Stimulated activated CD4-positive, alpha-beta T cell treated with anti-CD3 and anti-CD28 coated beads, Interleukin-1b, Interleukin-23, amount 100 ng/mL, for 4 hours (primary cell): ENCODE measurements around the gene COP1.
"Not testable (repeated sequence)": the region's sequence is repeated elsewhere in the genome, so short reads cannot be mapped to it uniquely, and the experiment has no call there.

Experiments used
- DNase-seq, 2 donors: peaks; one replicate each; pipeline ENCODE4 v3.0.0-alpha.2; 2020; ENCODE audit warnings: low read depth in 2 of 2

The COP1 gene

GRCh38 chr1:176122282-176122681, 84.8 kb downstream of the COP1 start:
- DNase-seq = no peak

GRCh38 chr1:176119549-176119948, 87.5 kb downstream of the COP1 start:
- DNase-seq = no peak

- no peak for DNase-seq
Measured at GRCh38 chr1:176118985-176119384, 88.1 kb downstream of the COP1 start.

- DNase-seq = no peak
Measured at GRCh38 chr1:176111835-176112234, 95.3 kb downstream of the COP1 start.

- no peak for DNase-seq
Measured at GRCh38 chr1:176110203-176110602, 96.9 kb downstream of the COP1 start.

GRCh38 chr1:176102768-176103350, 104.2 kb downstream of the COP1 start:
- no peak for DNase-seq

GRCh38 chr1:176101951-176102642, 105.0 kb downstream of the COP1 start:
- no peak for DNase-seq

- DNase-seq = no peak
Measured at GRCh38 chr1:176098560-176098959, 108.5 kb downstream of the COP1 start.

GRCh38 chr1:176096015-176096414, 111.1 kb downstream of the COP1 start:
- DNase-seq = no peak

GRCh38 chr1:176090766-176091165, 116.3 kb downstream of the COP1 start:
- no peak for DNase-seq

- not testable (repeated sequence) for DNase-seq
Measured at GRCh38 chr1:176087746-176088145, 119.3 kb downstream of the COP1 start.

- peak in 1 of 2 donors; percentile 18 for DNase-seq
Measured at GRCh38 chr1:176073524-176074157, 133.4 kb downstream of the COP1 start.

- DNase-seq = no peak
Measured at GRCh38 chr1:176068901-176069300, 138.2 kb downstream of the COP1 start.

GRCh38 chr1:176068256-176068655, 138.8 kb downstream of the COP1 start:
- DNase-seq = no peak

- no peak for DNase-seq
Measured at GRCh38 chr1:176066709-176067108, 140.4 kb downstream of the COP1 start.

GRCh38 chr1:176058686-176059085, 148.4 kb downstream of the COP1 start:
- no peak for DNase-seq

GRCh38 chr1:176056312-176056711, 150.8 kb downstream of the COP1 start:
- DNase-seq = no peak

- DNase-seq = no peak
Measured at GRCh38 chr1:176055398-176055797, 151.7 kb downstream of the COP1 start.

- no peak for DNase-seq
Measured at GRCh38 chr1:176051902-176052518, 155.1 kb downstream of the COP1 start.

GRCh38 chr1:176051402-176051801, 155.7 kb downstream of the COP1 start:
- no peak for DNase-seq

GRCh38 chr1:176049582-176049981, 157.5 kb downstream of the COP1 start:
- no peak for DNase-seq

GRCh38 chr1:176046926-176047325, 160.2 kb downstream of the COP1 start:
- no peak for DNase-seq

GRCh38 chr1:176043537-176043936, 163.5 kb downstream of the COP1 start:
- DNase-seq = no peak
